GM21825 (cell line): ENCODE measurements around the gene CALD1.

ENCODE experiments used
- ATAC-seq: cut with Tn5 transposase; IDR thresholded peaks from one replicate; pipeline ENCODE4 v1.9.1; 2021; ENCODE audit warnings: mild to moderate bottlenecking, moderate library complexity; ENCODE audit not compliant: unreplicated experiment

CALD1 gene, protein sequence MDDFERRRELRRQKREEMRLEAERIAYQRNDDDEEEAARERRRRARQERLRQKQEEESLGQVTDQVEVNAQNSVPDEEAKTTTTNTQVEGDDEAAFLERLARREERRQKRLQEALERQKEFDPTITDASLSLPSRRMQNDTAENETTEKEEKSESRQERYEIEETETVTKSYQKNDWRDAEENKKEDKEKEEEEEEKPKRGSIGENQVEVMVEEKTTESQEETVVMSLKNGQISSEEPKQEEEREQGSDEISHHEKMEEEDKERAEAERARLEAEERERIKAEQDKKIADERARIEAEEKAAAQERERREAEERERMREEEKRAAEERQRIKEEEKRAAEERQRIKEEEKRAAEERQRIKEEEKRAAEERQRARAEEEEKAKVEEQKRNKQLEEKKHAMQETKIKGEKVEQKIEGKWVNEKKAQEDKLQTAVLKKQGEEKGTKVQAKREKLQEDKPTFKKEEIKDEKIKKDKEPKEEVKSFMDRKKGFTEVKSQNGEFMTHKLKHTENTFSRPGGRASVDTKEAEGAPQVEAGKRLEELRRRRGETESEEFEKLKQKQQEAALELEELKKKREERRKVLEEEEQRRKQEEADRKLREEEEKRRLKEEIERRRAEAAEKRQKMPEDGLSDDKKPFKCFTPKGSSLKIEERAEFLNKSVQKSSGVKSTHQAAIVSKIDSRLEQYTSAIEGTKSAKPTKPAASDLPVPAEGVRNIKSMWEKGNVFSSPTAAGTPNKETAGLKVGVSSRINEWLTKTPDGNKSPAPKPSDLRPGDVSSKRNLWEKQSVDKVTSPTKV

DNA sequence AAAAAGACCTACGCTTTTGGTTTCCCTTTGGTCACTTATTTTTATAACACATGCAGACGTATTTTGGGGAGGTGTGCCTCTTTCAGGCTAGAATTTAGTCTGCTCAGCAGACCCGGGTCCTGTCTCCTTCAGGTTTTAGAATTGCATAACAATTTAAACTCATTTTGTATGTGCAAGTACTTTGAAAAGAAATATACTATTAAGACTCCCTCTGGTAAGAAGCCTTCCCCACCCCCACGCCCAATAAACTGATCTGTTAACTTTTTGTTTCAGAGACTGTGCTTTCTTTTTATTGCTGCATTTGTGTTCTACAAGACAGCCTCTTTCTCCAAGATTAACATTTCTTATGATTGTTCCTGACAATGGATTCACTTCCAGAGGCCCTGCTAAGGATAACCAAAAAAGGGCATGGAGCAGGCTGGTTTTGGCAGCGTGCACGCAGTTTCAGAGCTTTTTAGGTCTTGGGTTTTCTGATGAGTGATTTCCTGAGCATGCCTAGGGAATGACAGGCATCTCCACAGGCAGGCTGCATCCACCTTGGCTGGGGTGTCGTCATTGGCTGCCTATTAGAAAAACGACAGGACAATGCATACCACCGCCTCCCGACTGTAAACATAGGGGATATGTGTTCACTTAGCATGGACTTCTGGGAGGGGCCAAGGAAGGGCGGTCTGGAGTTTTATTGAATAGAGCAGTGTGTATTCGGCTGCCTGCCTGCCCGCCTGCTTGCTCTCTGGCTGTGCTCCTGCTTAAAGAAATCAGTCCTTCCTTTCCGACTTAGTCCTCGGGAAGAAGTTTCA is at the start of gene CALD1:
Gene CALD1 (plus strand): TSS at position 694 of the 800 bp plus-strand sequence. CDS start 88,100 bp downstream, outside the sequence.
- ATAC-seq: no peak

DNA sequence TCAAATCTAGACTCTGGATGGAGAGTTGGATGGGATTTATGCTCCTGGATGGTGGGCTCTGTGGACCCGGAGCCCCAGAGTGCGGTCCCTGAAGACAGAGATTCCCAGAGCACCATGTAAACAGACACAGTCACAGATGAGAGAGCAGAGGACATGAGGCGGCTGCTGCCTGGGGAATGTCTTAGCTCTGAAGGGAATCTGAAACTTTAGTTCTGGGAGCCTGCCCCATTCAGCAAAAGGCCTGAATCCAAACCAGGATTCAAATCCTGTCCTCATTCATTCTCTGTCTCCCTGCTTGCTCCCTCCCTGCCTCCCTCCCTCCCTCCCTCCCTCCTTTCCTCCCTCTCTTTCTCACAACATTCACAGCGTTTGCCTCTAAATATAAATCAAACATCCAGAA is 49.5 kb upstream of the CALD1 start:
- no peak for ATAC-seq

DNA sequence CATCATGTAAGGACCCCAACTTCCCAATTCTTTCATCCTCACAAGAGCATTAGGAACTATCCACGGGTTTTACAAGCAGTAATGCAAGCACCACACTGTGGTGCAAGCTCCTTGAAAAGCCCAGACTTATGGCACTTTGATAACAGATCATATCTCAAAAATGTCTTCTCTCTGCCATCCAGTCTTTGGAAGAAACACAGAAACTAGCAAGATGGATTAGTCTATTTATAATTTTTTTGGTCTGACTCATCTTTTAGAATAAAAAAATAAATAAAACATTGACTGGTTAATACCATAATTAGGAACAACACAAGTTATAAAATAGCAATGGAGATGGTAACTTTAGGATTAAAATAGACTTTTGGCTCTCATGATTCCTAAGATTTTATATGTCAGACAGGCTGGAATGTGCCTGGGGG is 49.0 kb upstream of the CALD1 start:
- ATAC-seq: no peak

DNA sequence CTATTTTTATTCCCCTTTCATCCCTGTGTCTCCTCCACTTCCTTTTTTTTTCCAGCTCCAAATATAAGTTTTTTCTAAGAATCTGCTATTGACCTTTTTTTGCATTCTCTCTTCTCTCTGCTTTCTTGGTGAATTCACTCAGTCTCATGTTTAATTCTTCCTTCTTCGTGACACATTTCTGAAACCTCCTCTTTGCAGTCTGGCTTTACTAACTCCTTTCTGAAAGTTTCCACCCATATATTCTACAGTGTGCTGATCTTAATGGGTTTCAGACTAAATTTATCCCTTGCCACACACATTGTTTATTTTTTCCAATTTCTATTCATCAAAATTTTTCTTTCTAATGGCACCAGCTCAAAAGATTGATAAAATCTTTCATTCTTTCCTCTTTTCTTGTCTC is 47.8 kb upstream of the CALD1 start:
- no peak for ATAC-seq

DNA sequence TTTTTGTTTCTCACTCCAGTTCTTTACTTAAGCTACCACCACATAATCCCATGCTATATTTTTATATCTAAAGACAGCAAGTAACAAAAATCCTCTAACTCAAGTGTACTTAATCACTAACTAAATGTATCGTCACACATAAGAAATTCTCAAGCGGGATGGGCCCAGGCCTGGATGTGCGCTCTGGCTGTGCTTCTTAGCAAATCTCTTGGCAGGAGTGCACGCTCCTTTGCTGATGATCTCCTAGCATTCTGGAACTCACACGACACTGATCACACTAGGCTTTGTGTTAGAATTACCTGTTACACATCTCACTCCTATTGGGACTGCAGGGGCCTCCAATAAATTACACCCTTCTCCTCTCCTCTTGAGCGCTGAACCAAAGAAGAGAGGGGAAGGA is 46.7 kb upstream of the CALD1 start:
- no peak for ATAC-seq

DNA sequence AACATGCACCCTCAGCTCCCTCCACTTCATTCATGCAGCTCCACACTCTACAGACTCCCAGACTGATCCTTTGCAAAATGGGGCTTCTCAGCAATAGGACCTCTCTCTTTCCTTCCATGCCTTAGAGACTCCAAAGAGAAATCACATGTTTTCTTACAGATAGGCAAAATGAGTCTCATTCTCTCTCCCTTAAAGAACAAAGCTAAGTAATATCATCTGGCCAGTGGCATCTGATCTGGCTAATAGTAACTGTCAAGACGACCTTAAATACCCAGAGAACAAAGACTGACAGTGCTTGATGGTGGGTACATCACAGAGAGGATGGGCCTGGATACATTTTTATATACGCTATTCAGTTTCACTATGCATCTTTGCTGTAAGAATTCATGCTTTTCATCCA is 43.1 kb upstream of the CALD1 start:
- no peak for ATAC-seq

DNA sequence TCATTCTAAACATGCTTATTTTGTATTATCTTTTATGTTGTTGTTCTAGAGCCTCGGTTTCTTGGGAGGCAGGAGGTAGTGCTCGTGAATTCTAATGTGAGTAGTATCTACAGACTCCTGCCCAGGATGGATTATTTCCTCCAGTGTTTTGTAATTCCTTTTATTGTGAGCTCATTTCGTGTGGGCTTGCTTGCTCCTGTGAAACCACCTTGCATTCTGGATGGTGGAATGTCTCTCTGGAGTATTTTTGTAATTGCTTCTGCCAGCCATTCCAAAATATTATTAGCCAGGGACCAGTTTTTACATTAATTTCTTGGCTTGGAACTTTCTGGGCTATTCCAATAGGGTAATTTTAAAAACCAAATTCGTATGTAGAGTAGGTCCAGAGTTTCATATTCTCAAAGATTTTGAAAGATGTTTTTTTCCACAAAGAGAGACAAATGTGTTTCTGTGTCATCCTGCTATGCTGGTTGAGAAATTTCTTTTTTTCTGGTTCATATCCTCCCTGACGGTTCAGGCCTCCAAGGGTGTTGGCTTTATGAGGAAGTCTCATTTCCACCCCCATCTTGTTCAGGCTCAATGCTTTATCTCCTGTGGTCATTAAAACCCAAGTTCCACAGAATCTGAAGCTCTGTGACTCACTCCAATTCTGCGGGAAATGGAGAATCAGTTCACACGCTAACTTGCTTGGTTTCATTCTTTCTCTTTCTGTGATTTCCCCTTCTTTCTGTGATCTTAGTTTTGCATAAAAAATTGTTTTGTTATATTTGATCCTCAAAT is 41.7 kb upstream of the CALD1 start:
- ATAC-seq: peak; percentile 49

DNA sequence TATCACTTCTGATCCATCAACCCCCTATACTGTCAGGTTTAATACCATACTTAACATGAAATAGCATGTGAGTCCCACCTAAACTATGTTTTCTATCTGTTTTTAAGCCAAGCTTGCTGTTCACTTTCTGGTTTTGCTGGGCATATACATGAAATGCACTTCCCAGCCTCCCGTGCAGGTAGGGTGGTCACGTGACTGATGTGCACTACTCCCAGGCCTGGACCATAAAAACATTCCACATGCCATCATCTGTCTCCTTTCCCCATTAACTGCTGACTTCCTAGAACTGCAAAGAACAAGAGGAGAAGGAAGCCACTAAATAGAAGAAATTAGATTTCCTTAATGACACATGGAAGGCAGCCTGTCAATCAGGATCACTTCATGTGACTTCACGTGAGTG is 40.1 kb upstream of the CALD1 start:
- no peak for ATAC-seq

DNA sequence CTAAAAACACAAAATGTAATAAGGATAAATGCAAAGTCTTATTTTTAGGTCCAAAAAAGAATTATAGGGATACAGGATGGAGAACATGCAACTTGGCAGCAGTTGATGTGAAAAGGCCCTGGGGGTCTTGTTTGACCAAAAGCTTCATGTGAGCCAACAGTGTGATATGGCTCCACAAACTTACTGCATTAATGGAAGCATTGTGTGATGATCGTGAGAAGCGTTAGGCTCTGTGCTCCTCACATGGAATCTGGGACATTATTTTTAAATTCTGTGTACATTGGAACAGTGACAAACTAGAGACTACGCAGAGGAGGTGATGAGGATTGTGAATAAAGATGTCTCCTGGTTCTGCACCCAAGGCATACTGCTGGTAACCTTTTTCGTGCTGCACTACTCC is 39.1 kb upstream of the CALD1 start:
- no peak for ATAC-seq

DNA sequence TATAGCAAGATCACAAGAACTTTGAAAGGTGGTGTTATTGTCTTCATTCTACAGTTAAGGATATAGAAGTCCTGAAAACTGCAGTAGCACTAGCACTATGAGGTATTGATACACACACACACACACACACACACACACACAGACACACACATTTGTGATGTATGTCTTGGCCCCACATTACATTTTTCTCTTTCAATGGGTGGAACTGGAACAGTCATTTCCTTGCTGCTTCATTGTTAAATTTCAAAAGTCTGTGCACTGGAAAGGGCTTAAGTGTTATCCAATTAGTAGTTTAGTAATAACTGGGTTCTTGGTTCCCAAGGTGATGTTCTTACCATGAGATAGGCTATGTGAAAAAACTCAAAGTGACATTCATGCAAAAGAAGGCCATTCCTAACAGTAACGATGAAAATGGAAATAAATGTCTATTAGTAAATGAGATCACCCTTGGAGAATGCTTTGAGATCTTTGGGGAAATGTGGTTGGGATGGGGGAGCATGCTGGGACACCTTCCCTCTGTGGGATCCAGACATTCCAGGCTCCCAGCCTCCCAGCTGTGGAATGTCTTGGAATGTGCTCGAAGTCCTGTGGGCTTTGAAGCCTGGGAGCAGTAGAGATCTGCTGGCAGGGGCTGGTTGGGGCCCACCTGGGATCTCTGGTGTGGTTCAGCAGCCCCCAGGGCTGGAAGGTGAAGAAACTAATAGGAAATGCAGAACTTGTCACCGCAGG is 37.4 kb upstream of the CALD1 start:
- no peak for ATAC-seq

DNA sequence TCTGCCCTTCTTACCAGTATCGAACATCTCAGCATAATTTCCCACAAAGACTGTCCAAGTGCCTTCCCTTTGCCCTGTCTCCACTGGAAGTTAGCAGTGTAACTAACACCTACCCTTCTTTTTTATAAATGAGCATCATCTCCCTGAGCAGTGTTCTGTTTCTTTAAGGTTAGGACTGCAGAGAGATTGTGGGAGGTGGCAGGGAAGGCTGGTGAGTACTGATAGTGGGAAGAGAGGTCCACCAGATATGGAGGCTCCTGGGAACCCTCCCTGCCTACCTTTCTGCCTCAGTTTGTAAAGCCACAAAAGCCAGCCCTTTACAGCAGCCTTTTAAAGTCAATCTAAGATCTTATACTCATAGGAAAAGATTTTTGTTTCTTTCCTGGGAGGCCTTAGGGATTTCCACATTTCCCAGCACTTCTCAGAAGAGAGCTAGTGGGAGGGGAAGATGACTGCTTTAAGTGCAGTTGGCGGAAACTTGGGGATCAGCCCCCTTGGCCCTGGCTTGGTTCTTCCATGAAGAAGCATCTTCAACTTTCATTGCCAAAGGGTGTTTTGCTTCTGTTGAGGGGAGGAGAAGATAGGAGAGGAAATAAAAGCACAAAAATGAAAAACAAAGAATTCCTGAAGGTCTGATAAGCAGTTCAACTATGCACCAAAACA is 36.6 kb upstream of the CALD1 start:
- ATAC-seq: no peak

DNA sequence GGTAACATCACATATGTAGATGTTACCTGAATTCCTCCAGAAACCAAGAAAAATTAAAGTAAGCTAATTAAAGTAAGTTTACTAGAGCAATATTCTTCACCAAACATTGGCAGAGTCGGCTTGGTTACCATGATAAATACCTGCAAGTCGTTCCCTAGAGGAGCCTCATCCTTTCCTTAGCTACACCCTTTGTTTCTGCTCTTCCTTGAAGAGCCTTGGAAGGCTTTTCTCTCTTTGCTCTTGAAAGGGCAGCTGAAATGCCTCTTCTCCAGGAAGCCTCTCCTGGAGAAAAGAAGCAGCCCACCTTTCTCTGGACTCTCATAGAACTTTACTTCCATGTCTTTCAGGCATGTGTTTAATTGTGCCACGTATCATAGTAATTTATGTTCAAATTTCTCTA is 34.9 kb upstream of the CALD1 start:
- ATAC-seq: no peak

DNA sequence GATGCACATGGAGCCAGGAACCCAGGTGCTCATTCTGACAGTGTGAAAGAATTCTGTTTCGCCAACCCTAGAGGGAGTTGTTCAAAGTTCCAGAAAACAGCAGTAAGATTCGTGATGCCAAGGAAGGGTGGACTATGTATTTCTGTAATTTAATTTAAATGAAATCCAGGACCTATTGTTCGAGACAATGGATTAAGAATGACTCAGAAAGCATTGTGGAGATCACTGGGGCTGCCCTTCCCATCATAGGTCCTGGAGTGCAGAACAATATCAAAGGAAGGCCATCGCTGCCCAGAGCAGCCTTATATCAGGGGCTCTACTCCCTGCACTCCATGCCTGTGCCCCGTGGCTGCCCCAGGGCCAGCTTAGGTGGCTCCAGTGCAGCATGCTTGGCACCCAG is 32.1 kb upstream of the CALD1 start:
- ATAC-seq: no peak

DNA sequence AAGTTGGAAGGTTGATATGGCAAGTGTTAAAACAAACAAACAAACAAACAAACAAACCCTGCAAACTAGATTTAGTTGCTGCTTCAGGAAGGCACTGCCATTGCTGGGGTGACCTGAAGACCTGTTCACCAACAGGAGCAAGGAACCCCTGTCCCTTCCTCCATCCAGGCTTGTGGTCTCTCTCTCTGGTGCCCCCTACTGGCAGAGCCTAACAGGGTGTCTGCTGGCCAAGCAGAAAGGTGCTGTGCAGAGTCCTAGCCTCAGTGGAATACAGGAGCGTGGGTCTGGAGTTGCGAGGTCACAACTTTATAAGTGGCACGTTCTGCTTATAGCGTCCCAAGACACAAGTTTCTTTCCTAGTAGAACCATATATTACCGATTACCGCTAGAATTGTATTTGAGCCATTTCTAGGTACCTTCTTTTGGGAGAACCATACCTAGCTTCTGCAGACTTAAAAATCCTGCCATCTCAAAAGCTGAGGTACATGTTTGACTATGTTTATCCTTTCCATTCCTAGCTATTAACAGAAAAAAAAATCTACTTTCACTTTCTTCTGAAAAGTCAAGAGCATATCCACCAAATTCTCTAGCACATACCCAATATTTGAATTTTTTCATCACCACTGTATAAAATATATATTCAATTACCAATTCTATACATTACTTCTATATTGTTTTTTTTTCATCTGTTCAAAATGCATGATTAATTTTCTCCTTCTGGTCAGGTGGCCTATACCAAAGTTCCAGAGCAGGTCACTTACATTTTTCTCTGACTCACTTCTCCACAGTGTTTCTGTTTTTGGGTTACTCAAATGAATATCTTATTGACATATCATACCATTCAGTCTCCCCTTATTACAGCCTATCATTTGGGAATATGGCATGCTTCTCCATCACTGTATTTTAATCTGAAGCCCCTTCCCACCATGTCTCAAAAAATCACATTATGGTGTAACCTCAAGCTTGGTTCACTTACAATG is 29.1 kb upstream of the CALD1 start:
- peak; percentile 64 for ATAC-seq

DNA sequence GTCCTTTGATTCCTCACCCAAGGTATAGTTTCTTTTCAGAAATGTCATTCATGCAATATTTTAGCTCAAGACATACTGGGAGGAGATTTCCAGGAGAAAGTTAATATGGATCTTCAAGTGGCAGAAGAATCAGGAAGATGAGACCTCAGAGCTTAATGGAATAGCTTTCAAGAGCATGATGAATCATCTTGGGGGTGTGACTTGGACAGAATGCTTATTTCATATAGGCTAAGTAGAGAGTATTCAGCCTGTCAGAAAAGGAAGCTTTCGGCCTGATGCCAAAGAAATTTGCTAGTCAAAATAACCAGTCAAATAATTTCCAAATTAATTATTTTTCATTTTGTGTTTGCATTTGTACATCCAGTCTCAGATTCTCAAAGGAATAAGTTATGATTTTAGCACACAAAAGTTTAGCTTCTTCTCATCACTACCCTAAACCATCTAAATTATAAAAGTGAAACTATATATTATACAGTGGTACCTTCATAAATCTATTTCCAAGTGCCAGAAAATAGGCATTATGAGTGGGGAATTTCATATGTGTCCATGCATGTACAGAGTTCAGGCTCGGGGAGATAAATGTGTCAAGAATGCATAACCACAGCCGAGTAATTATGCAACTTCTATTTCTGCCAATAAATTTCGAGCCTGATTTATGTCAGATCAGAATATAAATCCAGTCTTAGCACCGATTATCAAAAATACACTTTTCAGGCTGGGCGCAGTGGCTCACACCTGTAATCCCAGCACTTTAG is 27.3 kb upstream of the CALD1 start:
- ATAC-seq: no peak

DNA sequence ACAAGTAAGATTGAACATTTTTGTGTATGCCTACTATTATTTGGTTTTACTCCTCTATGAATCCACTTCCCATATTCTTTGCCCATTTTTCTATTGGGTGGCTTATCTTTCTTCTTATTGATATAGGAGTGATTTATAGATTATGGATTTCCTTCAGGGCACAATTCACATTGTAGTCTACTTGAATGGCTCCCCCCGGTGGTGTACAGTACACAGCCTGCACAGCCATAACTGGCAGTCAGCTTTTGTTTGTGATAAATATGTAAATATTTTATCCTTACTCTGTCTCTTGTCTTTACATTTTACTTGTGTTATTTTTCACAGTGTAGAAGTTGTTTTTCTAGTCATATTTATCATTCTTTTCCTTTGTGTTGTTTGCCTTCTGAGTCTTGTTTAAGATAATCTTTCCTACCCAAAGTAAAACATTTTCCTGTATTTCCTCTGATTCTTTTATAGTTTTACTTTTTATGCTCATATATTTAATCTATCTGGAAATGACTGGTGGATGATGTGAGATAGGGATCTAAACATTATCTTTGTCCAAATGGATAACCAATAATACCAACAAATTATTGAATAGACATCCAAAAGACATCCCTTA is 23.9 kb upstream of the CALD1 start:
- no peak for ATAC-seq

DNA sequence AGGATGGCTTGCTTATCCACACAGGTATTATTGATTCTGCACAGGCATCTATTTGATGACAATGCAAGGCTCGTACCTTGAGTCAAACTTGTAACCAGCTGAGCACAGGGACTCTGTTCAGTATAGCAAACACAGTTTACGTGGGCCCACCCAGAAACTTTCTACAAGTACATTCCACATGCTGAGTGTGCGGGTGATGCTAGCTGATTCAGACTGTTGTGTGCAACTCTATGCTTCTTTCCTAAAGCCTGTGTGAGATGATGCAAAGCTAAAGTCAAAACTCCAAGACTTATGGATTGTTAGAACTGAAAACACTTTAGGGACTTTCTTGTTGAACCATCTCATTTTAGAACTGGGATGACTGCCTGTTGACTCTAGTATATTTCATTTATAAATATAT is 21.5 kb upstream of the CALD1 start:
- ATAC-seq: no peak
